PFSK-1 (cell line): Measurements from ENCODE around the gene ATXN1.

Experiments used
- FOXP2 ChIP-seq: optimal IDR thresholded peaks from 2 replicates; pipeline ENCODE3; 2011; ENCODE audit warnings: borderline replicate concordance, control low read depth, inconsistent platforms; ENCODE audit not compliant: insufficient read depth; ENCODE audit errors: extremely low read length, extremely low read depth
- POLR2AphosphoS5 ChIP-seq: IDR thresholded peaks from 2 replicates; pipeline ENCODE4 v1.6.1; 2012; ENCODE audit warnings: low read depth, mild to moderate bottlenecking, control low read depth, low read length, moderate library complexity
- TAF1 ChIP-seq: IDR thresholded peaks from 2 replicates; pipeline ENCODE4 v1.6.1; 2012; ENCODE audit warnings: low read length, control low read depth, borderline replicate concordance; ENCODE audit not compliant: insufficient read depth

GRCh38 chr6:16336911-16337294, 424.4 kb downstream of the ATXN1 start:
- peak; percentile 31; the same call in 1 of the 2 replicates for TF ChIP-seq POLR2AphosphoS5
- TF ChIP-seq TAF1: no peak
- no peak for TF ChIP-seq FOXP2
